NCI-H1694 (cell line): ENCODE data around the gene UBE2K.
"Not testable (repeated sequence)": the region's sequence is repeated elsewhere in the genome, so short reads cannot be mapped to it uniquely, and the experiment has no call there.

ENCODE experiments used
- DNase-seq: peaks from one replicate; lab custom pipeline; 2025; lab: John Stamatoyannopoulos, UW

The UBE2K gene

DNA sequence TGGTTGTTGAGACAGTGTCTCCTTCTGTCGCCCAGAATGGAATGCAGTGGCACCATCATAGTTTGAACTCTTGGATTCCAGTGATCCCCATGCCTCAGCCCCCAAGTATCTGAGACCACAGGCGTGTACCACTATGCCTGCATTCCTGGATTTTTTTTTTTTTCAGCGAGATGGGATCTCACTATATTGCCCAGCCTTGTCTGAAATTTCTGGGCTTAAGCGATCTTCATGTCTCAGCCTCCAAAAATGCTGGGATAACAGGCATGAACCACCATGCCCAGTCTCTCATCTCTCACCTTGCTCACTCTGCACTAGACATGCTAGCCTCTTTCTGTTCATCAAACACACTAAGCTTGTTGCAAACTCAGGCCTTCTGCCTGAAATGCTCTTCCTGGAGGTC is 104.1 kb downstream of the UBE2K start:
- DNase-seq: no peak

- DNase-seq: no peak
These were observed 110.4 kb downstream of the UBE2K start for GRCh38 chr4:39808231-39808749.

DNA sequence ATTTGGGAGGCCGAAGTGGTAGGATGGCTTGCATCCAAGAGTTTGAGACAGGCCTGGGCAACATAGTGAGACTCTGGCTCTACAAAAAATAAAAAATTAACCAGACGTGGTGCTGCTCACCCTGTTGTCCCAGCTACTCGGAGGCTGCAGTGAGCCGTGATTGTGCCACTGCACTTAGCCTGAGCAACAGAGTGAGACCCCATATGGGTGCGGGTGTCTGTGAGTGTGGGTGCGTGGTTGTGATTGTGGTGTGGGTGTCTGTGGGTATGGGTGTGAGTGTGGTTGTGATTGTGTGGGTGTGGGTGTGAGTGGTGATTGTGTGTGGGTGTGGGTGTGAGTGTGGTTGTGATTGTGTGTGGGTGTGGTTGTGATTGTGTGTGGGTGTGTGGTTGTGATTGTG is 114.6 kb downstream of the UBE2K start:
- no peak for DNase-seq

DNA sequence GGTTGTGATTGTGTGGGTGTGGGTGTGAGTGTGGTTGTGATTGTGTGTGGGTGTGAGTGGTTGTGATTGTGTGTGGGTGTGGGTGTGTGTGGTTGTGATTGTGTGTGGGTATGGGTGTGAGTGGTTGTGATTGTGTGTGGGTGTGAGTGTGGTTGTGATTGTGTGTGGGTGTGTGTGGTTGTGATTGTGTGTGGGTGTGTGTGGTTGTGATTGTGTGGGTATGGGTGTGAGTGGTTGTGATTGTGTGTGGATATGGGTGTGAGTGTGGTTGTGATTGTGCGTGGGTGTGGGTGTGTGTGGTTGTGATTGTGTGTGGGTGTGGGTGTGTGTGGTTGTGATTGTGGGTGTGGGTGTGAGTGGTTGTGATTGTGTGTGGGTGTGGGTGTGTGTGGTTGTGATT is 115.1 kb downstream of the UBE2K start:
- DNase-seq: not testable (repeated sequence)

DNA sequence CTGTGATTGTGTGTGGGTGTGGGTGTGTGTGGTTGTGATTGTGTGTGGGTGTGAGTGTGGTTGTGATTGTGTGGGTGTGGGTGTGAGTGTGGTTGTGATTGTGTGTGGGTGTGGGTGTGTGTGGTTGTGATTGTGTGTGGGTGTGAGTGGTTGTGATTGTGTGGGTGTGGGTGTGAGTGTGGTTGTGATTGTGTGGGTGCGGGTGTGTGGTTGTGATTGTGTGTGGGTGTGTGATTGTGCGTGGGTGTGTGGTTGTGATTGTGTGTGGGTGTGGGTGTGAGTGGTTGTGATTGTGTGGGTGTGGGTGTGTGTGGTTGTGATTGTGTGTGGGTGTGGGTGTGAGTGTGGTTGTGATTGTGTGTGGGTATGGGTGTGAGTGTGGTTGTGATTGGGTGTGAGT is 115.8 kb downstream of the UBE2K start:
- DNase-seq: not testable (repeated sequence)

- DNase-seq: no peak
These were observed 116.7 kb downstream of the UBE2K start for GRCh38 chr4:39814403-39815185.

DNA sequence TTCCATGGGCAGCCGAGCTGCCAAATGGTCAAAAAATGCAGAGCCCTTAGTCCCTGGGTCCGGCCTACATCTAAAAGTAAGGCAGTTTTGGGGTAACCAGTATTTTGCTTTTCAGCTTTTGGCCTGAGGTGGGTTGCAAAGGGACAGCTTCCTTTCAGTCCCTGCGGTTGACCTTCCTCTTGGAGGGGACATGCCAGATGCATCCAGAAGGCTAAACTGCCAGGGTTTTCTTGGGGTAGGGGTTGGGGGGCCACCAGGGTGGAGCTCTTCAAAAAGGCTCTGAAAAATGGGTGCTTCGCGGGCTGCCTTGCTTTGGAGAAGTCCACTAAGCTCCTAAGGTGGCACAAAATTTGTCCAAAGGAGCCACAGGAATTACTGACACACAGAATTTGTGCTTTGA is 120.7 kb downstream of the UBE2K start:
- no peak for DNase-seq

DNA sequence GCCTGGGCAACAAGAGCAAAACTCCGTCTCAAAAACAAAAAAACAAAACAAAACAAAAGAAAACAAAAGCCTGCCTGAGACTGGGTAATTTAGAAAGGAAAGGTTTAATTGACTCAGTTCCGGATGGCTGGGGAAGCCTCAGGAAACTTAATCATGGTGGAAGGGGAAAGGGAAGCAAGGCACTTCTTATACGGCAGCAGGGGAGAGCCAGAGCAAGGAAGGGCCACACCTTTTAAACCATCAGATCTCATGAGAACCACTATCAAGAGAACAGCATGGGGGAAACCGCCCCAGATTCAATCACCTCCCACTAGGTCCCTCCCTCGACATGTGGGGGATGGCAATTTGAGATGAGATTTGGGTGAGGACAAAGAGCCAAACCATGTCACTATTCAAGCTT is 122.2 kb downstream of the UBE2K start:
- no peak for DNase-seq

- no peak for DNase-seq
These were observed 124.0 kb downstream of the UBE2K start for GRCh38 chr4:39821951-39822350.

DNA sequence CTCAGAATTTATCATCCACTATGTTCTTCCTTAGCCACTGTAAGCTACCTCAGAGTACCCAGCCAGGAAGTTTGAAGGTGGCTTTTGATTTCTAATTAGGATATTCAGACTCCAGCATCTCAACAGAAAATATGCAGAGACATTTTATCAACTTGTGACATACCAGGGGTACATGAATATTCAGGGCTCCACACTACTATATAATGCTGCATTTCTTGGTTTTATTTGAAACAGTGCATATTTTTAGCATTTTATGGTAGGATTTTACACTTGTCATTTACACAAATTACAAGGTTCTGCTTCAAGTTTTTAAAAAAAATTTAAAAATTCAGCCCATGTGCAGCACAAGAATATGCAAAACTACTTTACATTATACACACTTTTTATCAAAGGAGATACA is 124.7 kb downstream of the UBE2K start:
- DNase-seq: no peak

- no peak for DNase-seq
These were observed 125.3 kb downstream of the UBE2K start for GRCh38 chr4:39823191-39823590.

DNA sequence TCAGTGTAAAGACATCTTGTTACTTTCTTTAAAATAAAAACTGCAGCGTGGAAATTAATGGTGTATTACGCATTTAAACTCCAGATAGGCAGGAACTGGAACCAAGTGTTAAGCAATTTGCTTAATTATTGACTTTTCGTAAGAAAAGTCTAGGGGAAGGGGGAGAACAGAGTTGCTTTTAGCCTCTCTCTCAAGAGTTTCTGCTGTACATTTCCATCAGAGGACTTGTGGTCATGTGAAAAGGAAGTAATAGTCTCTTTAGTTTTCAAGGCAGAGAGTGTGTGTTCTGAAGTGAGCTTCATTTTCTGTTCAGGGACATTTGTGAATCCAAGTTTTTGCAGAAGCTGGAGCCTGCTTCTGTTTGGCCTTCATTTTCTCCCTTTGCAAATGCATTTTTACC is 127.2 kb downstream of the UBE2K start:
- no peak for DNase-seq

DNA sequence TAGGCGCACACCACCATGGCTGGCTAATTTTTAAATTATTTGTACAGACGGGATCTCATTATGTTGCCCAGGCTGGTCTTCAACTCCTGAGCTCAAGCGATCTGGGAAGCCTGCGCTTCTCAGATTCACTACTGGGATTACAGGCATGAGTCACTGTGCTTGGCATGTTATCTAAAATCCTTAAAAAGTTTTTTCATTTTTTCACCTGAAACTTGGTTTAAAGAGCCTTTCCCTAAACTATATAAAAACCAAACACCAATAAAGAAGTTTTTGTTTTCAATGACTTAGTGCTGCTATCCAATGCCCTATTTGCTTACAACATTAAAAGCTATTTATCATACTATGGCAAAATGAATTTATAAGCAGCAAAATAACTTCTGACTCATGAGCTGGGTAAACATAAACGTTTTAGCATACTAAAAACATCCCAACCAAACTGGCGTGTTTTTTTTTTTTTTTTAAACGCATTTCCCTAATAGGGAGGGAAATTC is 127.8 kb downstream of the UBE2K start:
- no peak for DNase-seq
